Ovary (tissue), 3 donors: ENCODE results near the gene PROM2.

Experiments used
- CTCF ChIP-seq, 3 donors: fragments of 450-650 bp in 2 of 3; fragments of 200-600 bp in 1 of 3; IDR thresholded peaks; one replicate each; pipeline versions ENCODE4 v1.5.1 to v1.8.0; 2016 to 2022; ENCODE audit warnings: antibody characterized with exemption in 3 of 3, mild to moderate bottlenecking in 1 of 3
- POLR2A ChIP-seq: fragments of 450-650 bp; IDR thresholded peaks from one replicate; pipeline ENCODE4 v1.6.1; 2017; ENCODE audit warnings: antibody characterized with exemption, mild to moderate bottlenecking, moderate library complexity
- donor health status: DM: no; HTN: no; CAD: no.

DNA sequence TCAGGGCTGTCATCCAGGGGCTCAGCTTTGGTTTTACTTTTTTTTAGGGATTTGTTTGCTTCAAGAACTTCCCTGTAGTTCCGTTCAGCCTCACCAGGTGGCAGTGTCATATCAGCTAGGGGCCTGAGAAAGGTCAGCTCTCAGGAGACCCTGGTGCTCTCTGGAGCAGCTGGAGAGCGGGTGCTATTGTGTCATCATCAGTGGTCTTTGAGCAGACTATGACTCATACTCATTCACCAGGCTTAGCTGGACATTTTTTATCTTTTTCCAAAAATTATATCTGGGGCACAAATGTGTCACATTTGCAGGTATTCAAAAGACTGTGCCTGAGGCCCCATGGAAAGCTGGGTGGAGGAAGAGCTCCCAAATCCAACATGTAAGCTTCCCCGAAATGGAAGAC, 42.5 kb upstream of the PROM2 start:
- TF ChIP-seq CTCF (IDR thresholded peaks at IDR 0.05): no peak
- no peak for TF ChIP-seq POLR2A
